ENCODE data around the gene FBXO48.
"Not testable (repeated sequence)": the region's sequence is repeated elsewhere in the genome, so short reads cannot be mapped to it uniquely, and the experiment has no call there.

Gene FBXO48, protein sequence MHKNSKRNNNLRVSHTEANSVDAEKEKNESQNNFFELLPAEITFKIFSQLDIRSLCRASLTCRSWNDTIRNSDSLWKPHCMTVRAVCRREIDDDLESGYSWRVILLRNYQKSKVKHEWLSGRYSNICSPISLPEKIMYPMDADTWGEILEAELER

DNA sequence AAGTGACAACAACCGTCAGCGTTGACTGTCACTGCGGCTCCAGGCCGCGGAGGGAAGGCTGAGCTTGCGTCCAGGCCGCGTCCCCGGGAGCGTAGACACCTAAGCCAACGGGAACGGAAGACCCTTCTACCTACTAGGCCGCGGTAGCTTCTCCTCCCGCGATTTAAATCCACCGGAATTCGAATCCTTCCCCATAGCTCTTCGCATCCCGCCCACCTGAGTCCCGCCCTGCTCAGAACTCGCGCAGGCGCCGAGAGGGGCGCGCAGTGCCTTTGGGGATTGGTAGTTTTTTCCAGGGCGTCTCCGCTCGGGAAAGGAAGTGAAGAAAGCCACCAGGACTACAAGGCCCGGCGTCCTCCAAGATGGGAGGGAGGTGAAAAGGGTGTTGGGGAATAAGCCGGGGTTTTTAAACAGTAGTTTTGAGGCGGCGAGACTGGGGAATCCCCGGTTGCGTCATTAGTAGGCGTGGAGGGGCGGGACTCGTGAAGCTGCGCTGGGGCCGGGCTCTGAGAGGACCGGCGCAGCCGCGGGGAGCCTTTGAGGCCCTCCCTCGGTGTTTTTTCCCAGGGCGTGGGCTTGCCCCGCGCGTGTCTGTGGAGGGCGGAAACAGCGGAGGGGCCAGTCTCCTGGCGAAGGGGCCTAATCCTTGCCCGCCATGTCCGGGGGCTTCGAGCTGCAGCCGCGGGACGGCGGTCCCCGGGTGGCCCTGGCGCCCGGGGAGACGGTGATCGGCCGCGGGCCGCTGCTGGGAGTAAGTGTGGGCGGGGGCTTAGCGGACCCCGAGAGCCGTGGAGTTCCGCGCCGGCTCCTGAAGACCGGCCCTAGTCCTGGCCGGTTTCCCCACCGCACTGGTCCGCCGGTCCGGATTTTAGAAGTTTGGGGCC, at the start of gene FBXO48, which contains the start of gene APLF:
FBXO48 (minus strand) TSS at position 218 of the 884 bp plus-strand sequence. CDS start 2,149 bp downstream, outside the sequence.
APLF (plus strand) TSS at position 509 of the 884 bp plus-strand sequence; CDS start at position 656, 147 bp downstream.
- peak; percentile 98 to 99 for DNase-seq

DNA sequence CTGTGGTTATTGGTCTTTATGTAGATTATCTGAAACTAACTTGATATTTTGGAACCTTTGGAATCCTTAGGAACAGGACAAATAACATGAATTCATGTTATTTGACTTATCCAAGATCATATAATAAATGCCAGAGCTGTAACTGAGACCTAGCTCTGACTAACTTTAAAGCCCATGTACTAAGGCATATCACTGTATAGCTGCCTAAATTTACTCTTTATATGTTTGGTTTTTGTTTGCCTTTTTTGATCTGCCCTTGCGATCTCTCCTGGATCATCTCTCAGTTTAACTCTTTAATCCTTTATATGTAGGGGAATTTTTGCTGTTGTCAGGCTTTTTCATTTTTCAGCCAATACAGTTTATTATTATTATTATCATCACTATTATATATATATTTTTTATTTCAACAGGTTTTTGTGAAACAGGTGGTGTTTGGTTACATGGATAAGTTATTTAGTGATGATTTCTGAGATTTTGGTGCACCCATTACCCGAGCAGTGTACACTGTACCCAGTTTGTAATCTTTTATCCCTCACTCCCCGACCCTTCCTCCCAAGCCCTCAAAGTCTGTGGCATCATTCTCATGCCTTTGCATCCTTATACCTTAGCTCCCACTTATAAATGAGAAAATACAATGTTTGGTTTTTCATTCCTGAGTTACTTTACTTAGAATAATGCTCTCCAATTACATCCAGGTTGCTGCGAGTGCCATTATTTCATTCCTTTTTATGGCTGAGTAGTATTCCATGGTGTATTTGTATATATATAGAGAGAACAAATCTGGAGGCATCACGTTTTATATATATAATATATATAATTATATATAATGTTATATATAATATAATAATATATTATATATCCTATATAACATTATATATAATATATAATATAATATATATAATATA, 49.2 kb upstream of the FBXO48 start:
- no peak for DNase-seq

DNA sequence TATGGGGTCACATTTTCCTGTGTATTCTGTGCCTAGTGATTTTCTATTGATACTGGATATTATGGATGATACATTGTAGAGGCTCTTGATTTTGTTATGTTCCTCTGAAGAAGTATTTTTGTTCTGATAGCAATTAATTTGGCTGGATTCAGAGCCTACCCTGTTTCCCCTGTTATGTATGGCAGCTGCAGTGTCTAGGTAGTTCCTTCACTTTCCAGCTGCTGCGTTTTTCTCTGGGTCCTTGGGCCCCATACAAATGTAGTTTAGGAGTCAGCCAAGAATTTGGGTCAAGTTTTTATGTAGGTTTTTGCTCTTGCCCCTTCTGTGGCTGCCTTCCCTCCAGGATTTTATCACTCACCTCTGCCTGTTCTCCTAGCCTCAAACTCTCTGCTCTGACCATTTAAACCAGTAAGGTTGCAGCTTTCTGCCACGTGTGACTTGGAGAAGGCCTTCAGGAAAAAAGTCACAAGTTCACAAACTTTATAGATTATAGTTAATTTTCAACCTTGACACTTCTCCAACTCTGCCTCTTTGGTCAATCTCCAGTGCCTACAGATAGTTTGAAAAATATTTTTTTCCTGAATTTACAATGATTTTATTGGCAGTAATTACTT, 47.3 kb upstream of the FBXO48 start:
- DNase-seq = no peak

DNA sequence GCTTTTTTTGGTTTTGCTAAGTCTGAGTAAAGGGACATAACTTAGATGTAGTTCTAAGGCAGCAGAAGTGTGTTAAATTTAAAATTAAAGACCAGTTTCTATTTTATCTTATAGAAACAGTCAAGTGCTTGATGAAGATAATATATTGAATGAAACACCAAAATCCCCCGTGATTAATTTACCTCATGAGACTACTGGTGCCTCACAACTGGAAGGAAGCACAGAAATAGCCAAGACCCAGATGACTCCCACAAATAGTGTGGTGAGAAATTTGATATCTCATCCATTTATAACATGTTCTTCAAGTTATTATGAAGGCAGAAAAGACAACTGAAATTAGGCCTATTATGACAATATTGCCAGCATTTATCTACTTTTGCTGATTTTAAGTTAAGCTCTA, 45.9 kb upstream of the FBXO48 start:
- DNase-seq = no peak

DNA sequence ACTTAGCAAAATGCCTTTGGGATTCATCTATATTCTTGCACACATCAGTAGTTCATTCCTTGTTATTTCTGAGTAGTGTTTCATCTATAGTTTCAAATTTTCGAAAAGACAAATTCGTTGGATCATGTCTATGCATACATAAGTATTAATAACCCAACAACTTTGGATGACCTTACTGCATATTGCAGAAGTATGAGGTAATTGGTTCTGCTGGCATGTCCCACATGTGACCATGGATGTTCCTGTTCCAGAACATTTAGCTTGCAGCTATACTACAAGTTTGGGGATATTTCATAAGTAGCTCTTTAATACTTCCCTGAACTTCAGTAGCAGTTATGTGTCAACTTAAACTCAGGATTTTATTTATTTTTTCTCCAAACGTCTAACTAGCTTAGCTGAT, 45.2 kb upstream of the FBXO48 start:
- DNase-seq = no peak

DNA sequence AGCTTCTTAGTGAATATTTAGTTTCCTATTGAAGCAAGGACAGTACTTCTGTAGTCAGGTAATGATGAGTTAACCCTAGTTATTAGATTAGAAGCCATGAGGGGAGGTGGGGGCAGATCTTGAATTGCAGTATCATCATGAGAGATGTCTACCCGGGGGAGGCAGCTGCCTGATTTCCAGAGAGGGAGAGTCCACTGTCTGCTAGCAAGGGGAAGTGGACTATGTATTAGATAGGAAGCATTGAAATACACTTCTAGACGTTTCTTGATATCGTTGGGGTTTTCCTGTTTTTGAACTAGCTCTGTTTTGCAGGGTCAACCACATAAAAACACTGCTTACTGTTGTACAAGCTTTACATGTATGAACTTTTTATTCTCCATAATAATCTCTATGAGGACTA, 39.1 kb upstream of the FBXO48 start:
- no peak for DNase-seq

DNA sequence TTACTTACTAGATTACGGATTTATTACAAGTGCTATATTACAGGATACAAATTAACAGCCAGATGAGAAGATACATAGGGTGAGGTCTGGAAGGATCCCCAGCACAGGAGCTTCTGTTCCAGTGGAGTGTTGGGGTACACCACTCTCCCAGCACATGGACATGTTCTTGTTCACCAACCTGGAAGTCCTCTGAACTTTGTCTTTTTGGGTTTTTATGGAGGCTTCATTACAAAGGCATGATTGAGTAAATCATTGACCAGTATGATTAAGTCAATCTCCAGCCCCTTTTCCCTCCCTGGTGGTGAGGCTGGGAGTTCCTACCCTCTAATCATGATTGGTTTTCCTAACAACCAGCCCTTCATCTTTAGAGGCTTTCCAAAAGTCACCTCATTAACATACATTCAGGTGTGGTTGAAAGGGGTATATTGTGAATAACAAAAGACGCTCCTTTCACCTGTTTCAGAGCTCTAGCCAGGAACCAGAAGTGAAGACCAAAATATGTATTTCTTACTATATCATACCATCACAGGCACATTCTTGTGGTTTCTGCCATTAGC, 38.6 kb upstream of the FBXO48 start:
- DNase-seq = no peak

DNA sequence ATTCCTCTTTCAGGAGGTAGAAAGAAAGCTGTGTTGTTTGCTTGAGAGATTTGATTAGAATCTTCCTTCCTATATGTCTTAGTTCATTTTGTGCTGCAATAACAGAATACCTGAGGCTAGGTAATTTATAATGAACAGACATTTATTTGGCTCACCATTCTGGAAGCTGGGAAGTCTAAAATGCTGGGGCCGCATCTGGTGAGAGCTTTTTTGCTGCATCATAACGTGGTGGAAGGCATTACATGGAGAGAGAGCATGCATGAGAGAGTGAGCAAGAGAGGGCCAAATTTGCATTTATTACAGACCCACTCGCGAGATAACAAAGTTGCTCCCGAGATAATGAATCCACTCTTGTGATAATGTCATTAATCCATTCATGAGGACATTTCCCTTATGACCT, 34.7 kb upstream of the FBXO48 start:
- DNase-seq = no peak

DNA sequence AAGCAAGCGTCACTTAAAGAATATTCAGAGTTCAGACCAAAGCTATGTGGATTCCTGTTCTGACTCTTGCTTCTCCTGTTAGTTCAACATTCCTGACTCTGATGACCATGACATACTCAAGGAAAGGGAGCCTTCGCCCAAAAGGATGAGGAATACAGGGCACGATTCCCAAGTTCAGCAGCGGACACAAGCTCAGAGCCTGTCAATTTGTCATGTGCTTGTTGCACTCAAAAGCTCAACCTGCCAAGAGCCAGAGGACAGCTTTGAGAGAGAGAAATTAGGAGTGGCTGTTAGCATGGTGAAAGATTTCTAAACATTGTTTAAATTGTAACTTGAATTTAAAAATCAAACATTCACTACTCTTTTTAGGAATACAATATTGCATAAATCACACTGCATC, 33.6 kb upstream of the FBXO48 start:
- no peak for DNase-seq

DNA sequence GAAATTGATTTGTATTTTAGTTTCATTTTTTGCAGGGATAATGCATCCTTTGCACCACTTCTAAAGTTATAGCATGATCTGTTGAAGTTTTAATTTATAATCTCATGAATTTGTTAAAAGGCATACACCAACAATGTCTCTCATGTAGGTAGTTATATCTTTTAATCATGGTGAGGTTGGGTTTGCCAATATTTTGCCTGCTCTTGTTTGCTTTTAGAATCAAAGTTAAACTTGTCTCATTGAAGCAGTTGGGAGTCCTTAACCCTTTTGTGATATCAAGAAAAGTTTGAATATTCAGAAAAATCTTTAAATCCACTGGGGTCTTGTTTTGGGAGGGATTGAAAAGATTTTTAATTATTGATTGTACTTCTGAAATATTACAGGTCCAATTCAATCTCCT, 32.0 kb upstream of the FBXO48 start:
- no peak for DNase-seq

DNA sequence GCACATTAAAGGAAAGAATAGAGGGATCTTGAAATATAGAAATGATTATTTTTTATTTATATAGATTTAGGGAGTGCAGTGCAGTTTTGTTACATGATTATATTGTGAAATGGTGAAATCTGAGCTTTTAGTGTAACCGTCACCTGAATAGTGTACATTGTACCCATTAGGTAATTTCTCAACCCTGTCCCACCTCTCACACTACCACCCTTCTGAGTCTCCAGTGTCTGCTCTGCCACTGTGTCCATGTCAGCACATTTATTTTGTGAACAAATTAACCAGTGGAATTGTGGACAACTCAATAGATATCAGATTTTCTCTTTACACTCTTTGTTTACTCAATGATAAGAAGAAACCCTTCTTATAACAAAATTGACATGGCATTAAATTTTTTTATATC, 24.5 kb upstream of the FBXO48 start:
- no peak for DNase-seq

DNA sequence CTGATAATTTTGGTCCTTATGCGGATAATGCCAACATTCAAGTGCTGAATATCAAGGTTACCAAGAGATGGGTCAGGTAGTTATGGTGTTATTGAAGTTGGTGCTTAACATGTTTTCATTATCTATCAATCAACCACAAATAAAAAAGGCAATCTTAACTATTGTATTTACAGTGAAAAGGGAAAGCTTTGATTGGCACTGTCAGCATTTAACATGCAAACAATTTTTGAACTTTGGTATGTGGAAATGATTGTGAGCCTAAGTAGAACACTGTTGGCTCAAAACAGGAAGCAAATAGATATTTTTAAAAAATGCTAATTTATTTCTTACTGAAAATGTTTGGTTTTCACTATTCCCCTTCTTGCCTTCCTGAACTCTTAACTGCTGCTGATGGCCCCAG, 22.2 kb upstream of the FBXO48 start:
- DNase-seq = no peak

DNA sequence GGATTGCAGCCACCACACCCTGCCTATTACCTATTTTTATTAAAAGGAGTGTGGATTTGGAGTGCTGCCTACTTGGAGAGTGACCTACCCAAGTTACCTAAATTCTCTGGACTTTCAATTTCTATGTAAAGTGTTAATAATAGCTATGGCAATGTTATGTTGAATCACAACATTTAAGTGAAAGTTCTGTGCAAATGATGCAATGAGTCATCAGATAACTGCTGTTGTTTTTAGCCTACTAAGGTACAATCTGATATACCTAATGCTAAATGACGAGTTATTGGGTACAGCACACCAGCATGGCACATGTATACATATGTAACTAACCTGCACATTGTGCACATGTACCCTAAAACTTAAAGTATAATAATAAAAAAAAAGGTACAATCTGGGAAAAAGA, 21.5 kb upstream of the FBXO48 start:
- DNase-seq = not testable (repeated sequence)

DNA sequence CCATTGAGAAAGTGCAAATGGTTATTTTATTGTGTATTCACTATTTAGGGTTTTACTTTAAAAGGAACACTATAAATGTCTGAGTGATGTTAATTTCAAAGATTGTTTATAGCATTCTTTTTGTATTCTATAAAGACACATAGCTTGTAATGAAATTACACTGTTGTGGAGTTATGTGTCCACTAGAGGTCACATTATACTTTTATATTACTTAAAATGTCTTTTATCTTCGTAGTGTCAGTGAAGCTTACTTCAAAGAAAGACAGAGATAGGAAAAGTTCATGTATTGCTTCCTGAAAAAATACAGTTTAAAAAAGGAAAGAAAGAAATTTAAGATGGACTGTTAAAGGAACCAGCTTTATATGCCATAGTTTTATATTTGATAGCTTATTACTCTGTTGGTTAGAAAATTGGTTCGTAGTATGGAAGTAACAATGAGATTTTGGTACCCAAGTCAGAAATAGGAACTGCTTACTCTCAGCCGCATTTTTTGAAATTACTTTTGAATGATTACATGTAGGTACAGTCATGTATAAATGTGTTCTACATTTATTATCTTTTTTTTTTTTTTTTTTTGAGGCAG, 20.8 kb upstream of the FBXO48 start:
- DNase-seq = no peak

DNA sequence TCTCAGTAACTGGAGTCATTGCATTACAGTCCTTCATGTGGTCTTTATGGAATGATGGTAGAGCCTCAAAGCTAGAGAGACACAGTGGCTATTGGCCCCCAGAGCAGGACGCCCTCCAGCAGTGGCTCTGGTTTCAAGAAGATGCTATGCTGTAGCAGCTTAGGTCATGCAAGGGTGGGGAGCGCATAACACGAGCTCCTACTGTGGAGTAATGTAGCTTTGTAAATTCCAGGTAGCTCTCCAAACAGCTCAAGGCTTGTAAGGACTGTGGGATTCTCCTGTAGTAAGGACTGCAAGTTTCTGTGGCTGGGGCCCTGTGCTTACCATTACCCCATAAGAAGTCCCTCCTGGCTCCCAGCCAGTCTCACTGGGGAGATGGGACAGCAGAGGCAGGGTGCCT, 15.9 kb upstream of the FBXO48 start:
- no peak for DNase-seq

DNA sequence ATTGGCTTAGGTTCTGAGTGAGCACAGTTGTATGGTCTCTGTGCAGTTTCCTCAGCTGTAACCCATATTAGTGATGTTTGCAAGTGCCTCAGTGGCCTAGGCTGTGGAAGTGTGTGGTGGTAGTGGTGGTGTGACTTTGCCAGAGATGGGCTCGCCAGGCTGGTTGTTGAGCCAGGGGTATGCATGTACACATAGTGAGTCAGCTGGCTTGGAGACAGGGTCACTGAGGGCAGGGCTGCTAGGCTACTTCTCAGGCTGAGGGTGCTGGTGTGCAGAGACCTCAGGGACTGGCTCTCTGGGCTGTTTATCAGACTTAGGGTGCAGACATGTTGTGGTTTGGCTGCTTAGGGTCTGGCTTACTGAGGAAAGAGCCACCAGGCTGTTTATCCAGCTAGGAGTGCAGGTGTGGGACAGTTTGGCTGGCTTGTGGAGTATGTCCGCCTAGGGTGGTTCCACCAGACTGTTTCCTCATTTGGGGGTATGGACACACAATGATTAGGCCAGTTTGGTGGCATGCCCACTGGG, 15.3 kb upstream of the FBXO48 start:
- DNase-seq = no peak

DNA sequence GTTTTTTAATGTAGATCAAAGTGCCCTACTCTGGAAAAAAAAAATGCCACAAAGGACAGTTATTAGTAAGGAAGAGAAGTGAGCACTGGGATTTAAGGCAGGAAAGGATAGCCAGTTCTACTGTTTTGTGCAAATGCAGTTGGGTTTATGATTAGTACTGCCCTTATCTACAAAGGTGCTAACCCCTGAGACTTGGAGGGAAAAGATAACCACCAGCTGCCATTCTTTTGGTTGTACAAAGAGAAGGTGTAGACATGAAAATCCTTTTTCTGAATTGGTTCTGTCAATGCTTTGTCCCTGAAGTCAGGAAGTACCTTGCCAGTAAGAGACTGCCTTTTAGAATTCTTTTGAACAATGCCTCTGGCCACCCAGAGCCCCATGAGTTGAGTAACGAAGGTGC, 11.6 kb upstream of the FBXO48 start:
- DNase-seq = no peak

DNA sequence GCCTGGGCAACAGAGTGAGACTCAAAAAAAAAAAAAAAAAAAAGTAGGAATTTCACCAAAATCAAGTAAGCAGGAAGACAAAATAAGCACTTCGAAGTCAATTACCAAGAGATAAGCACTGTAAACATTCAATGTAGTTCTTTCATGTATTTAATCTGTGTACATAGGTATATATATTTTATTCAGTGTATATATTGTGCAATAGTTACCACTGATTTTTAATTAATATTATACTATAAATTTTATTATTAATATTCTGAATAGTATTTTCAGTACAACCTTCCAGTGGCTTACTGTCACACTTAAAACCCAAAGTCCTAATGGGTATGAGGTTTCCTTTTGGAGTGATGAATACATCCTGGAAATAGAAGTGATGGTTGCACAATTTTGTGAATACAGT, 9.4 kb upstream of the FBXO48 start:
- DNase-seq = no peak

DNA sequence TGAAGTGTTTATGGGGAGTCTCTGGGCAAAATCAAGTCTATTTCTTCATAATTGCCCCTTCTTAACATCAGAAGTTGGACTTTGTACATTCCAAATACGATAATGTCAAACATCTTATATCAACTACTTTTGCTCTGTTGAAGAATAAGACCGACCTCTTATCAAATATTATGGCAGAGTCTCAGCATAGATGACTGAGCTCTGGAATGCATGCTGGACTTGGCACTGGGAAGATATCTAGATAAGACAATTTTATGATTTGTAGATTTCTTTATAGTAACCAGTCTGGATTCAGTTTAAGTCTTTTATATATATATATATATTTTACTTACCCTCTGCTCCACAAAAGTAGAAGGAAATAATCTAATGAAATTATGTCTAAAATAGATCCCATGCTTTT, 8.5 kb upstream of the FBXO48 start:
- no peak for DNase-seq

DNA sequence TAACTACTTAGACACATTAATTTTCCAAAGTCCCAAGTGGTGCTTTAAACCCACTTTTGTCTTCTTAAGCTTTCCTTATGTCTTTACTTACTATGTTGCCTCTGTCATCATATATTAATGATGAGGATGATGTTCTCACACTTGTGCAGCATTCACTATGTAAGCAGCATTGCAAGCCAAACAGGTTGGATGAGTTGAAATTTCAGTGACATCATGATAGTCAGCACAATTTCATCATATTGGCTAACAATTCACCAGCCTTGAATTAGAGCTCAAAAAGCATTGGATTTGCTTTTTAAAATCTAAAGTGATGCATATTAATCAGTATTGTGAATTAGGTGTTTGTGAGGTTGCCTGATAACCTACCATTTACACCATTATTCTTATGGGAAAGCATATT, 8.0 kb upstream of the FBXO48 start:
- DNase-seq = no peak

DNA sequence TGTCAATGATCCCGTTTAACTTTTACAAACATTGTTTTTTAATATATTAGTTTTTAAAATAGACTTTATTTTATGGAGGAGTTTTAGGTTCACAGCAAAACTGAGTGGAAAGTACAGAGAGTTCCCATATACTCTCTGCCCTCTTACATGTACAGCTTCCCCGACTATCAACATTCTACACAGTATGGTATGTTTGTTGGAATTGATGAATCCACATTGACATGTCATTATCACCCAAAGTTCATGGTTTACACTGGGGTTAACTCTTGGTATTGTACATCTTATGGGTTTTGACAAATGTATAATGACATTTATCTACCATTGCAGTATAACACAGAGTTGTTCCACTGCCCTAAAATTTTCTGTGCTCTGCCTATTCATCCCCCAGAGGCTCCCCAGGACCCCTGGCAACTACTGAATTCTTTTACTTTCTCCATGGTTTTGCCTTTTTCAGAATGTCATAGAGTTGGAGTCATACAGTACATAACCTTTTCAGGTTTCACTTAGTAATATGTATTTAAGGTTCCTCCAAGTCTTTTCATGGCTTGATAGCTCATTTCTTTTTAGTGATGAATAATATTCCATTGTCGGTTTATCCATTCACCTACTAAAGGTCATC, 5.8 kb upstream of the FBXO48 start:
- no peak for DNase-seq

DNA sequence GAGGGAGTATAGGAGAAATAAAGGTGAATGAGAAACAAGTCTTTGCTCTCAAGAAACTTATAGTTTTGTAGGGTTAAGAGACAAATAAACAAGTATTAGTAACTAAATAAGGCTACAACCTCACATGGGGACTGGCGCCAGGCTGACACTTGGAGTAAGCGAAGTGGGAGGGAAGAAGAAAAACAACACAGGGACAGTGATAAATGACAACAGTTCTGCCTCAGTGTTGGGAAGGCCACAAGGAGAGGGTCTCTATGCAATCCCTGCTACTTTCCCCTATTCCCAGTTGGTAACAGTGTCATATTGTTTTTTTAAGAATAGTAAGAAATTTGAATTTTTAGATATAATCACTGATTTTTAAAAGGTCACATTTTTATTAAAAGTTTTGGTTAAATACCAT, 4.3 kb upstream of the FBXO48 start:
- DNase-seq = no peak
